Measurements from ENCODE around the gene MAOB.

The MAOB gene

DNA sequence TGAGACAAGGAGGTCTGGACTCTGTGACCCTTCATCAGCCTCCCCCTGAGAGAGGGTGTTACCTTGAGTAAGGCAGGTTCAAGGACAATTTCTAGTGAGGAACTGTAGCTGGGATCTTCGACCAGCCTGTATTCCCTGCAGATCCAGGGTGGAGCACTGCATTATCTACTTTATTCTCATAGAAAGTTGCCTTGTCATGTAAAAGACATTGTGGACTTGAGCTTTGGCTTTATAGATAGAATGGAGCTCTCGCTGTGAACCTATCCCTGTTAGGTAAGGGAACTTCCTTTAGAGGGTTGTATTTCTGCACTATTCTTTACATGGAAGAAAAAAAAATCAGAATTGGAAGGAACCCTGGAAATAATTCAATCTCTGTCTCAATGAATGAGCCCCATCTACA lies 134.8 kb downstream of the MAOB start:
- Histone ChIP-seq H3K4me2 (ENCODE audit: low read length) (no peak overlapping the region), H3K4me3 (ENCODE audit: low read length) (no peak overlapping the region), H3K4me1 (ENCODE audit: control insufficient read depth, insufficient read depth, low read length) (no peaks in the 10 kb centered on the region), H3K27me3 (ENCODE audit: control insufficient read depth, insufficient read depth, low read length) (no peaks in the 10 kb centered on the region), H3K9me3 (replicated peaks; ENCODE audit: low read length) (no peaks in the 10 kb centered on the region), H3K36me3 (ENCODE audit: insufficient read depth, low read length) (peaks cover 5% of the 10 kb centered on the region), H3K9ac (ENCODE audit: low read depth, low read length) (no peak overlapping the region)

DNA sequence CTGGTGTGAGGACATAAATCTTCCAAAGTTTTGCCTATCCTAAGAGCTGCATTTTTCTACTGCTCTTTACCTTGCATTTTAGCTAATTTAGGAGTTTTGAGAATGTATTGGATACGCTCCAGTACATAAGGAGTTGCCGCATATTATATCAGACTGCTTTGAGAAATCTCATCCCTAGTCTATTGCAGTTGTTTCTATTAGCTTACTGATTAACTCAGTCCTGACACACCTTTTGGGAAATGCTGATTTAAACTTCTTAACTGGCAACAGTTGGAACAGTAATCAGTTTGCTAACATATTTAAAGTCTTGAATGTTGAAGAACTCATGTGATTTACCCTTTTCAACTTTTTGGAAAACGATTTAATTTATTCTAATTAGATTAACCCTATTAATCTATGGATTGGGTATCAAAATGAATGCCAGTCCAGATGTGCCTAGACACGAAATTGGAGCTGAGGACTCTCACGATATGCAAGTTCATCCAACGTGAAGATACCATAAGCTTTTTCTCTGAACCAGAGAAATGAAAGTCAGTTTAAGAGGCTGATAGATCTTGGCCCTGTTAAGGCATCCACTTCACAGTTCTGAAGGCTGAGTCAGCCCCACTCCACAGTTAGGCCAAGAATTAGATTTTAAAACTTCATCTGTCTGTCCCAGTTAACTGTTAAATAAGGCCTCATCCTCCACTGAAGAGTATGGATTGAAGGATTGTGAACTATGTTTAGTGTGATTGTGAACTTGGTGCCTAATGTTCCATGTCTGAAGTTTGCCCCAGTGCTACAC lies 136.1 kb downstream of the MAOB start:
- Histone ChIP-seq H3K9me3 (replicated peaks; ENCODE audit: low read length) (no peaks in the 10 kb centered on the region), H3K9ac (ENCODE audit: low read depth, low read length) (no peak overlapping the region)

DNA sequence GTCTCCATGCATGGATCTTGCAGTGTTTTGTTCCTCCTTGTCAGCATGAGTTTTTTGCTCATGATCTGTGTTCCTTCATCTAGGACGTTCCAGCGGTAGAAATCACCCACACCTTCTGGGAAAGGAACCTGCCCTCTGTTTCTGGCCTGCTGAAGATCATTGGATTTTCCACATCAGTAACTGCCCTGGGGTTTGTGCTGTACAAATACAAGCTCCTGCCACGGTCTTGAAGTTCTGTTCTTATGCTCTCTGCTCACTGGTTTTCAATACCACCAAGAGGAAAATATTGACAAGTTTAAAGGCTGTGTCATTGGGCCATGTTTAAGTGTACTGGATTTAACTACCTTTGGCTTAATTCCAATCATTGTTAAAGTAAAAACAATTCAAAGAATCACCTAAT lies 138.0 kb downstream of the MAOB start:
- no peak overlapping the region for H3K4me2 ChIP-seq (ENCODE audit: low read length)
- H3K4me1 ChIP-seq (ENCODE audit: control insufficient read depth, insufficient read depth, low read length), result peaks cover 8% of the 10 kb centered on the region
- peaks cover 5% of the 10 kb centered on the region for H3K36me3 ChIP-seq (ENCODE audit: insufficient read depth, low read length)
- H3K27me3 ChIP-seq (ENCODE audit: control insufficient read depth, insufficient read depth, low read length), result no peaks in the 10 kb centered on the region
- H3K4me3 ChIP-seq (ENCODE audit: low read length), result no peak overlapping the region
- no peak overlapping the region for H3K9ac ChIP-seq (ENCODE audit: low read depth, low read length)
- H3K9me3 ChIP-seq (replicated peaks; ENCODE audit: low read length), result no peaks in the 10 kb centered on the region

More for the DNA sequence above, 136.1 kb downstream of the MAOB start:
- Histone ChIP-seq H3K4me1 (ENCODE audit: control insufficient read depth, insufficient read depth, low read length) (peaks cover 8% of the 10 kb centered on the region), H3K36me3 (ENCODE audit: insufficient read depth, low read length) (peaks cover 5% of the 10 kb centered on the region), H3K4me3 (ENCODE audit: low read length) (no peak overlapping the region), H3K4me2 (ENCODE audit: low read length) (no peak overlapping the region), H3K27me3 (ENCODE audit: control insufficient read depth, insufficient read depth, low read length) (no peaks in the 10 kb centered on the region)

DNA sequence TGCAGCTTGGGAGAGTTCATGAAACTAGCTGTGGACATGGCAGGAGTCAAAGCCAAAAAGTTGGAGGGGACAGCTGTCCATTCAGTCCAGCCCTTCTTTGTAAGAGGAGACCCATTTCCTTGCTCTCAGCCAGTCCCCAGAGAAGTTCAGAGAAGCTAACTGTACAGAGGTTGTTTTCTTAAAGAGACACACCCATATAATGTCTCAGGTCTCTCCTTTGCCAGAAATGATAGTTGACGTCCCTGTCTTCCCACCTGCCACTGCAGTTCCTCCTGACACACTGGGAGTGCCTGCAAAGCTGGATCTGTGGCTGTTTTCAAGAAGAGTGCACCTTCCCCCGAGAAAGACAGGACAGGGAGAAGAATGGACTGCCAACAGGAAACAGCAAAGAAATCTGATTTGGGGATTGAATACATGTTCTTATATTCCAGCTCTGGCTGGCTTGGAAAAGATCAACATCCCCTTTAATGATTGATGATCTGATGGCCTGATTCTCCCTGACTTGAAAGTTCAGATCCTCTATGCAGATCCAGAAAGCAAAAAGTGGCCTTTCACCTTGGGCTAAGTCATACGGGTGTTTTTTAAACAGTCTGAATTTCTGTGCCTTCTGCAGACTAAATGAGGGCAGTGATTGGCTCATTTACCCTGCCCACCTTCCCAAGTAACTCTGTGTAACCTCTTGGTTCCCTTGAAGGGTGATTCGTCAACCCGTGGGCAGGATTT lies 139.0 kb downstream of the MAOB start:
- Histone ChIP-seq H3K4me1 (ENCODE audit: control insufficient read depth, insufficient read depth, low read length) (peaks cover 8% of the 10 kb centered on the region), H3K27me3 (ENCODE audit: control insufficient read depth, insufficient read depth, low read length) (no peaks in the 10 kb centered on the region), H3K9ac (ENCODE audit: low read depth, low read length) (no peak overlapping the region), H3K36me3 (ENCODE audit: insufficient read depth, low read length) (peaks cover 5% of the 10 kb centered on the region), H3K4me3 (ENCODE audit: low read length) (no peak overlapping the region), H3K4me2 (ENCODE audit: low read length) (no peak overlapping the region), H3K9me3 (replicated peaks; ENCODE audit: low read length) (no peaks in the 10 kb centered on the region)

DNA sequence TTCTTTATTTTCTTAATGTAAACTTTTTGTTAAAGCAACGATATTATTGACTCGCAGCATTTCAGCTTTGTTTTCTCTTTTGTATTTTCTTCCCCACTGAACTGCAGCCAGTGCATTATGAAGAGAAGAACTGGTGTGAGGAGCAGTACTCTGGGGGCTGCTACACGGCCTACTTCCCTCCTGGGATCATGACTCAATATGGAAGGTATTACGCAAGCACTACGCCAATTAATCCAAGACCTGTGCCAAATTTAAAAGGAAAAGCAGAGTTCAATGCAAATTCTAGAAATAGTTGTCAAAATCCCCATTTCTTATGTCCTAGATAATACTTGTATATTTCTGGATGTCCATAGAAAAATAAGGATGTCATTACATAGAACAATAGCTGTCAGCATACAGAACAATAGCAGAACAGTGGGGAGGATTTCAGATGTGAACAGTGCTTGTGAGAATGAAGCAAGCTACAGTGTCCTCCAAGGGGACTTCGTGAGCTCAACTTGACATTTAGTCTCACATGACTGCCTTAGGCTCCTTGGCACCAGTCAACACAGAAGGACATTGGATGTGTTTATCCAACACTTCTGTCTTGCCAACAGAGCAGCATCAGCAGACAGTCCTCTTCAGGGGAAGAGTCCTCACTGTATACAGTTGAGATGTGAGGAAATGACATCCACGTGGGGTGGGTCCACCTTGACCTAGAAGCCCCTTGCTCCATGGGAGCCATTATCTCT lies 140.2 kb downstream of the MAOB start:
- Histone ChIP-seq H3K9me3 (replicated peaks; ENCODE audit: low read length) (no peaks in the 10 kb centered on the region), H3K27me3 (ENCODE audit: control insufficient read depth, insufficient read depth, low read length) (no peaks in the 10 kb centered on the region), H3K4me3 (ENCODE audit: low read length) (no peak overlapping the region)

DNA sequence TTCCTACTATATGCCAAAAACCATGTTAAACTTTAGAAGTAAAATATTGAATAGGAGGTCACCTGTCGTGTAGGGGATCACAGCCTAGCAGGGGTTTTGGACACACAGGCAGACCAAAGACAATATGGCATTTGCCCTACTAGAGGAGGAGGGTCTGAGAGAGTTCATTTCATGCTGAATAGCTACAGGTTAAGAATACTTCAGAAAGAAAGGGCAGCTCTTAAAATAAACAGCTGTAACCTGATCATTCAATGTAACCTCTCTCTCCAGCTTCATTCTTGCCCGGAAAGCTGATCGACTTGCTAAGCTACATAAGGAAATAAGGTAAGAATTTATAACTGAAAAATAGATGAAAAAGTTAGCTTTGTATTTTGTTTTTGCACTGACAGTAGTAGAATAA lies 146.3 kb downstream of the MAOB start:
- H3K4me3 ChIP-seq (ENCODE audit: low read length), result no peak overlapping the region
- no peaks in the 10 kb centered on the region for H3K36me3 ChIP-seq (ENCODE audit: insufficient read depth, low read length)
- H3K4me2 ChIP-seq (ENCODE audit: low read length), result no peak overlapping the region
- no peak overlapping the region for H3K9ac ChIP-seq (ENCODE audit: low read depth, low read length)
- no peaks in the 10 kb centered on the region for H3K9me3 ChIP-seq (replicated peaks; ENCODE audit: low read length)
- no peaks in the 10 kb centered on the region for H3K27me3 ChIP-seq (ENCODE audit: control insufficient read depth, insufficient read depth, low read length)
- no peaks in the 10 kb centered on the region for H3K4me1 ChIP-seq (ENCODE audit: control insufficient read depth, insufficient read depth, low read length)

More for the DNA sequence above, 140.2 kb downstream of the MAOB start:
- Histone ChIP-seq H3K36me3 (ENCODE audit: insufficient read depth, low read length) (peaks cover 5% of the 10 kb centered on the region), H3K9ac (ENCODE audit: low read depth, low read length) (no peak overlapping the region), H3K4me1 (ENCODE audit: control insufficient read depth, insufficient read depth, low read length) (peaks cover 8% of the 10 kb centered on the region), H3K4me2 (ENCODE audit: low read length) (no peak overlapping the region)

DNA sequence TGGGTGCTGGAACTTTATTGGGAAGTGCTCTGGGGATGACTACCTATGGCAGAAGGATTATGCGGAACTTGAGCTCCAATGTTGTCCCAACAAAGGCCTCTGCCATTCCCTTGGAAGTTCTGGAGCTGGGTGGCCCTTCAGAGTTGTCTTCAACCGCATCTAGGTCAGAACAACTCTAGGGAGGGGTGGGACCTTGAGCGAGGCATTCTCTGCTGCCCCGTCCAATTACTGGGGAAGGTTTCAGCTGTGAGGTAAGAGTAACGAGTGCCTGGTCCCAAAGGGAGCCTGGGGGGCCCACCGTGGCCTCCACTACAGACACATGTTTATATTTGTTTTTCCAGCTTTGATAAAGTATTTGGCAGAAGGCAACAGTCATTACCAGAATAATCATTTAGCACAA lies 146.7 kb downstream of the MAOB start:
- no peak overlapping the region for H3K4me2 ChIP-seq (ENCODE audit: low read length)
- no peaks in the 10 kb centered on the region for H3K9me3 ChIP-seq (replicated peaks; ENCODE audit: low read length)
- H3K27me3 ChIP-seq (ENCODE audit: control insufficient read depth, insufficient read depth, low read length), result no peaks in the 10 kb centered on the region
- no peak overlapping the region for H3K9ac ChIP-seq (ENCODE audit: low read depth, low read length)
- no peak overlapping the region for H3K4me3 ChIP-seq (ENCODE audit: low read length)
- H3K36me3 ChIP-seq (ENCODE audit: insufficient read depth, low read length), result no peaks in the 10 kb centered on the region
- no peaks in the 10 kb centered on the region for H3K4me1 ChIP-seq (ENCODE audit: control insufficient read depth, insufficient read depth, low read length)

DNA sequence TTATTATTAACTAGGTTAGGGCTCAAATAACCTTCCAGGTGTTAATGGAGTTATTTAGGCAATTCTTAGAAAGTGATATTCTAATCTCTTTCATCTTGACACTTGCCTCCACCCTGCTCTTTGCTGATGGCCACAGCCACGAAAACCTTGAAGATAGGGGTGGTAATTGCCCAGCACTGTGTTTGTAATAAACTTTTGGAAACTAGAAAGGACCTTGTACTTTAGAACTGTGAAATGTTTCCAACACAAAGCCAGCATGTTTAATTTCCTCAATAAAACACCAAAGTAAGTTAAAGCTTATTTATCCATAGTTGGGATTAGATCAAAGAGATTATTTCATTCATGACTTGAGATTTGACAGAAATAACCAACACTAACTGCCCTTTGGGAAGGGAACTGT lies 147.8 kb downstream of the MAOB start:
- no peaks in the 10 kb centered on the region for H3K9me3 ChIP-seq (replicated peaks; ENCODE audit: low read length)
- no peak overlapping the region for H3K4me2 ChIP-seq (ENCODE audit: low read length)
- no peak overlapping the region for H3K4me3 ChIP-seq (ENCODE audit: low read length)
- H3K36me3 ChIP-seq (ENCODE audit: insufficient read depth, low read length), result no peaks in the 10 kb centered on the region
- H3K9ac ChIP-seq (ENCODE audit: low read depth, low read length), result no peak overlapping the region
- H3K27me3 ChIP-seq (ENCODE audit: control insufficient read depth, insufficient read depth, low read length), result no peaks in the 10 kb centered on the region
- no peaks in the 10 kb centered on the region for H3K4me1 ChIP-seq (ENCODE audit: control insufficient read depth, insufficient read depth, low read length)

DNA sequence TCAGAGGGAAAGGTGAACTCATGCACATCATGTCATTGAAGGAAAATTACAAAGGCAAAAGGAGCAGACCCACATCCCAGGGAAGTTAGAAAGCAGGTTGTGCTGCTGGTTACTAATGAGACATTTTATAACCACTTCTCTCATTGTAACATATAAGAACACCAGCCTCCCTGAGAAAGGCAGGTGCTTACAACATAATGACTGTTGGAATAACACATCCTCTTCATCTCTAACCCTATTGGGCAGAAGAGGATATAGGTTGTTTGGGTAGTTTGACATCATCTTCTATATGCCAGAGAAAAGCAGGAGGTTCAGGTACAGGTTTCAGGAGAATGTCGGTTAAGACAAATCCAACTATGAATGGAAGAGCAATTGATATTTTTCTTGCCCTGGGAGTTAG lies 148.6 kb downstream of the MAOB start:
- no peak overlapping the region for H3K4me2 ChIP-seq (ENCODE audit: low read length)
- no peaks in the 10 kb centered on the region for H3K36me3 ChIP-seq (ENCODE audit: insufficient read depth, low read length)
- H3K9me3 ChIP-seq (replicated peaks; ENCODE audit: low read length), result no peaks in the 10 kb centered on the region
- no peak overlapping the region for H3K9ac ChIP-seq (ENCODE audit: low read depth, low read length)
- no peaks in the 10 kb centered on the region for H3K4me1 ChIP-seq (ENCODE audit: control insufficient read depth, insufficient read depth, low read length)
- H3K4me3 ChIP-seq (ENCODE audit: low read length), result no peak overlapping the region
- no peaks in the 10 kb centered on the region for H3K27me3 ChIP-seq (ENCODE audit: control insufficient read depth, insufficient read depth, low read length)

DNA sequence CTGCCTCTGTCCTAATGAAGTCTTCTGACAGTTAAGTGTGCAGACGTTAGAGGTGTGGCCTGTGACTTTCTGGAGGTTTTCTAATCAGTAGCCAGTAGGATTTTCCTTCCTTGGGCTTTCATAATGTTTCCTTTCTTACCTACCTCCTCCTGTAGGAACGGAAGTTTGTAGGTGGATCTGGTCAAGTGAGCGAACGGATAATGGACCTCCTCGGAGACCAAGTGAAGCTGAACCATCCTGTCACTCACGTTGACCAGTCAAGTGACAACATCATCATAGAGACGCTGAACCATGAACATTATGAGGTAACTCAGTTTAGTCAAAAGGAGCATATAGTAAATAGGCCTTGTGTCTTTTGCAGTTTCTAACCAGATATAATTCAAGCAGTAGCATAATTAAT lies 151.2 kb downstream of the MAOB start:
- no peak overlapping the region for H3K4me2 ChIP-seq (ENCODE audit: low read length)
- no peaks in the 10 kb centered on the region for H3K27me3 ChIP-seq (ENCODE audit: control insufficient read depth, insufficient read depth, low read length)
- no peaks in the 10 kb centered on the region for H3K4me1 ChIP-seq (ENCODE audit: control insufficient read depth, insufficient read depth, low read length)
- no peak overlapping the region for H3K9ac ChIP-seq (ENCODE audit: low read depth, low read length)
- H3K9me3 ChIP-seq (replicated peaks; ENCODE audit: low read length), result no peaks in the 10 kb centered on the region
- no peak overlapping the region for H3K4me3 ChIP-seq (ENCODE audit: low read length)
- H3K36me3 ChIP-seq (ENCODE audit: insufficient read depth, low read length), result no peaks in the 10 kb centered on the region

DNA sequence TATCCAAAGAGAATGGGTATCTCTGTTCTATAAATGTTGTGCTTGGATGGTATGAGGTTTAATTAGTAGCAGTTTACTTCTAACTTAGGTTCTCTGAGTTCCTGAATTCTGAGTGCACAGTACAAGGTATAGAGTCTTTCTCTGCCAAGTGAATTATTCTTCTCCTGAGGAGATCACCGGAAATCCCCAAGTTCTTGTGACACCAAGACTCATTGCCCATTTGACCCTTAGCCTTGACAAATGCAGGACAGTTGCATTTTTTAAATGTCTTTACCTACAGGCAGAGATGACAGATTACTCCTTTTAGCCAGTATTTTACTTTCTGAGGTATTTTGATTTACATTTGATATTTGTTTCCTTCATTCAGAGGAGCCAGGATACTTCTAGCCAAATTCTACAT lies 153.3 kb downstream of the MAOB start:
- H3K4me1 ChIP-seq (ENCODE audit: control insufficient read depth, insufficient read depth, low read length), result no peaks in the 10 kb centered on the region
- H3K9me3 ChIP-seq (replicated peaks; ENCODE audit: low read length), result no peaks in the 10 kb centered on the region
- no peak overlapping the region for H3K4me3 ChIP-seq (ENCODE audit: low read length)
- no peak overlapping the region for H3K4me2 ChIP-seq (ENCODE audit: low read length)
- no peaks in the 10 kb centered on the region for H3K36me3 ChIP-seq (ENCODE audit: insufficient read depth, low read length)
- no peak overlapping the region for H3K9ac ChIP-seq (ENCODE audit: low read depth, low read length)
- no peaks in the 10 kb centered on the region for H3K27me3 ChIP-seq (ENCODE audit: control insufficient read depth, insufficient read depth, low read length)
